ENCODE measurements around the gene PHEX.

The PHEX gene

GRCh38 chrX:22032084-22032483 lies at the start of gene PHEX:
Gene PHEX (plus strand): TSS chrX:22032325. CDS start chrX:22033006, 681 bp downstream.
- no peak for DNase-seq

- peak; percentile 17 for DNase-seq
These were observed 46.8 kb upstream of the PHEX start for GRCh38 chrX:21985332-21985777.

GRCh38 chrX:21986596-21986995 lies 45.5 kb upstream of the PHEX start:
- no peak for DNase-seq

GRCh38 chrX:21989384-21989783 lies 42.7 kb upstream of the PHEX start:
- no peak for DNase-seq

- no peak for DNase-seq
These were observed 41.3 kb upstream of the PHEX start for GRCh38 chrX:21990832-21991231.

GRCh38 chrX:21991504-21991903 lies 40.6 kb upstream of the PHEX start:
- DNase-seq: no peak

- no peak for DNase-seq
These were observed 38.9 kb upstream of the PHEX start for GRCh38 chrX:21993265-21993664.

- no peak for DNase-seq
These were observed 35.2 kb upstream of the PHEX start for GRCh38 chrX:21996872-21997455.

- no peak for DNase-seq
These were observed 34.1 kb upstream of the PHEX start for GRCh38 chrX:21998037-21998436.

- DNase-seq: no peak
These were observed 27.3 kb upstream of the PHEX start for GRCh38 chrX:22004866-22005265.

- no peak for DNase-seq
These were observed 20.1 kb upstream of the PHEX start for GRCh38 chrX:22012051-22012450.

GRCh38 chrX:22012931-22013330 lies 19.2 kb upstream of the PHEX start:
- no peak for DNase-seq

- DNase-seq: no peak
These were observed 16.9 kb upstream of the PHEX start for GRCh38 chrX:22015139-22015750.

GRCh38 chrX:22021751-22022324 lies 10.3 kb upstream of the PHEX start:
- no peak for DNase-seq

GRCh38 chrX:22024577-22024976 lies 7.5 kb upstream of the PHEX start:
- no peak for DNase-seq

- no peak for DNase-seq
These were observed 6.4 kb upstream of the PHEX start for GRCh38 chrX:22025751-22026150.

- DNase-seq: no peak
These were observed 5.4 kb upstream of the PHEX start for GRCh38 chrX:22026731-22027130.

- DNase-seq: no peak
These were observed 381 bp downstream of the PHEX start for GRCh38 chrX:22032506-22032905.

GRCh38 chrX:22033818-22034217 lies 1.7 kb downstream of the PHEX start:
- no peak for DNase-seq

GRCh38 chrX:22035236-22035635 lies 3.1 kb downstream of the PHEX start:
- no peak for DNase-seq

- no peak for DNase-seq
These were observed 5.1 kb downstream of the PHEX start for GRCh38 chrX:22037225-22037624.

GRCh38 chrX:22037911-22038537 lies 5.9 kb downstream of the PHEX start:
- DNase-seq: no peak

- DNase-seq: no peak
These were observed 7.4 kb downstream of the PHEX start for GRCh38 chrX:22039541-22039940.

GRCh38 chrX:22040184-22040583 lies 8.1 kb downstream of the PHEX start:
- no peak for DNase-seq

All from NCI-H2107 (cell line).